AG04450 (cell line): ENCODE results near the gene CXADR. TPM values are rescaled to one million over a fixed set of nuclear protein-coding genes. Genes with fewer than 3 reads are reported as not detected.

ENCODE experiments used
- CTCF ChIA-PET: fragments of 300-600, 350-600 bp; formaldehyde crosslinking; extraction: SDS; loops from one replicate; lab custom pipeline; 2022; ENCODE audit warnings: antibody characterized with exemption, inconsistent platforms; lab: Charles Lee
- POLR2A ChIA-PET: fragments of 350-600 bp; formaldehyde crosslinking; extraction: SDS; loops from one replicate; lab custom pipeline; 2021; ENCODE audit warnings: antibody characterized with exemption, inconsistent platforms; lab: Yijun Ruan, JAX
- DNase-seq: peaks from one replicate; pipeline ENCODE4 v3.0.0-alpha.2; 2011; ENCODE audit warnings: low read depth, low spot score
- H3K27ac ChIP-seq: one replicate; pipeline ENCODE4 v1.5.1; 2012; ENCODE audit warnings: low read depth, low read length, control low read depth
- H3K27me3 ChIP-seq: one replicate; pipeline ENCODE4 v1.6.0; 2012; ENCODE audit warnings: low read length; ENCODE audit not compliant: control insufficient read depth, insufficient read depth
- H3K4me3 ChIP-seq: 2 replicates; pipeline ENCODE4 v1.5.1; 2011; ENCODE audit warnings: mild to moderate bottlenecking, low read depth, low read length, control low read depth
- H3K9me3 ChIP-seq: 2 replicates; pipeline ENCODE4 v1.5.1; 2012; ENCODE audit warnings: low read length; ENCODE audit not compliant: control insufficient read depth, insufficient read depth
- polyA plus RNA-seq: library from polyadenylated mRNA; depleted of rRNA; stranded (reverse); fragments of >200 nt; gene quantifications from 2 replicates; pipeline ENCODE4 v1.2.3, GENCODE V29; 2011
- TF ChIP-seq, protein P1 (sequence below): IDR thresholded peaks from 2 replicates; pipeline ENCODE4 v1.5.1; 2011; ENCODE audit warnings: low read depth, low read length, control low read depth, inconsistent platforms

The CXADR gene
- polyA plus RNA-seq, 1 experiment = 0.99 TPM

- H3K27ac ChIP-seq = no peak overlapping the region
- POLR2A ChIA-PET = no interaction called here
- H3K9me3 ChIP-seq = no peaks in the 10 kb centered on the region
- CTCF ChIA-PET = interaction anchor here (0.6 to 1.6 kb wide), 5 partner anchors 9 to 189 kb away, joined by 3 to 7 read pairs (median 4); no protein-coding TSS in a partner anchor
- no peak overlapping the region for H3K4me3 ChIP-seq
- DNase-seq = no peak
- TF ChIP-seq, protein P1, sequence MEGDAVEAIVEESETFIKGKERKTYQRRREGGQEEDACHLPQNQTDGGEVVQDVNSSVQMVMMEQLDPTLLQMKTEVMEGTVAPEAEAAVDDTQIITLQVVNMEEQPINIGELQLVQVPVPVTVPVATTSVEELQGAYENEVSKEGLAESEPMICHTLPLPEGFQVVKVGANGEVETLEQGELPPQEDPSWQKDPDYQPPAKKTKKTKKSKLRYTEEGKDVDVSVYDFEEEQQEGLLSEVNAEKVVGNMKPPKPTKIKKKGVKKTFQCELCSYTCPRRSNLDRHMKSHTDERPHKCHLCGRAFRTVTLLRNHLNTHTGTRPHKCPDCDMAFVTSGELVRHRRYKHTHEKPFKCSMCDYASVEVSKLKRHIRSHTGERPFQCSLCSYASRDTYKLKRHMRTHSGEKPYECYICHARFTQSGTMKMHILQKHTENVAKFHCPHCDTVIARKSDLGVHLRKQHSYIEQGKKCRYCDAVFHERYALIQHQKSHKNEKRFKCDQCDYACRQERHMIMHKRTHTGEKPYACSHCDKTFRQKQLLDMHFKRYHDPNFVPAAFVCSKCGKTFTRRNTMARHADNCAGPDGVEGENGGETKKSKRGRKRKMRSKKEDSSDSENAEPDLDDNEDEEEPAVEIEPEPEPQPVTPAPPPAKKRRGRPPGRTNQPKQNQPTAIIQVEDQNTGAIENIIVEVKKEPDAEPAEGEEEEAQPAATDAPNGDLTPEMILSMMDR = no peak
- H3K27me3 ChIP-seq = peaks cover 2% of the 10 kb centered on the region
Observed at GRCh38 chr21:17560377-17561025, 47.7 kb downstream of the CXADR start.

DNA sequence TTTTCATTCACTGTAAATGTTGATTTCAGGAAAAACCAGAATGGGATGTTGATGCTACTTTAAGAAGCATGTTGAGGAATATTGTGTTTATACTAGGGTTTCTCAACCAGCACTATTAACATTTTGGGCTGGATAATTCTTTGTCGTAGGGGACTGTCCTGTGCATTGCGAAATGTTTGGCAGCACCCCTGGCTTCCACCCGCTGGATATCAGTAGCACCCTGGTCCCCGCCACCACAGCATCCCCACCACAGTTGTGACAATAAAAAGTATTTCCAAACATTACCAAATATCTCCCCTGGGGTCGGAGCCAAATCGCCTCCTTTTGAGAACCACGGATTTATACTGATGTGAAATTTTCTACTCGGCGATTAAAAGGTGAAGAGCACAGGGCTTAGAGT lies 57.9 kb downstream of the CXADR start:
- CTCF ChIA-PET = interaction anchor here (1.3 to 2.6 kb wide), 2 partner anchors 15 to 16 kb away, joined by 4 to 9 read pairs; no protein-coding TSS in a partner anchor
- H3K4me3 ChIP-seq = no peak overlapping the region
- H3K9me3 ChIP-seq = no peaks in the 10 kb centered on the region
- H3K27ac ChIP-seq = no peak overlapping the region
- TF ChIP-seq, protein P1 = no peak
- DNase-seq = no peak
- POLR2A ChIA-PET = no interaction called here
- peaks cover 3% of the 10 kb centered on the region for H3K27me3 ChIP-seq

DNA sequence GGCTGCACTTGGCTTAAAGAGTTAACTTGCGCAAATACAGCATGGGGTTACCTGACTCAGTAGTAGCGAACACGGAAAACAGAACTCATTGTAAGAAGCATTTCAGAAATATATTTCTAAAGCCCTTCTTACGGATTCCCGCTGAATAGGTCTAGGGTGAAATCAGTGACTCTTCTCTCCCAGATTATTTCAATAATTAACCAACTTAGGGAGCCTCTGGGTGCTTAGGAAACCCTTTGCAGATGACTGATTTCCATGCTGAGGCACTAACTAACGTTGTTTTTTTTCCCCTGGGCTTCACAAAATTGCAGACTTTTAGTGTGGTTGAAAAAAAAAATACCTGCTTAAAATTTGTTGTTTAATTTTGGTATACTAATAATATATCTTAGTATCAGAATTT lies 59.6 kb downstream of the CXADR start:
- POLR2A ChIA-PET = no interaction called here
- H3K9me3 ChIP-seq = no peaks in the 10 kb centered on the region
- TF ChIP-seq, protein P1 = no peak
- CTCF ChIA-PET = no interaction called here
- no peaks in the 10 kb centered on the region for H3K27me3 ChIP-seq
- no peak for DNase-seq
- H3K27ac ChIP-seq = no peak overlapping the region
- H3K4me3 ChIP-seq = no peak overlapping the region

DNA sequence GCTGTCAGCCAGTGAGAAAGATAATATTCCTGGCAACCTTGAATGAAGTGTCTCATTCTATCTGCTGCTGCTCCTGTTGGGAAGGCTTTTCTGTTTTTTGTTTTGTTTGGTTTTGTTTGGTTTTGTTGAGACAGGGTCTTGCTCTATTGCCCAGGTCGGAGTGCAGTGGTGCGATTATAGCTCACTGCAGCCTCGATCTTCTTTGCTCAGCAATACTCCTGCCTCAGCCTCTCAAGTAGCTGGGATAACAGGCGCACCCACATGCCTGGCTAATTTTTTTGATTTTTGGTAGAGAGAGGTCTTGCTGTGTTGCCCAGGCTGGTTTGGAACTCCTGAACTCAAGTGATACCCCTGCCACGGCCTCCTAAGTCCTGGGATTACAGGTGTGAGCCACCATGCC lies 62.2 kb downstream of the CXADR start:
- ChIA-PET CTCF (interaction anchor here (1.8 kb wide), 1 partner anchor 188 kb away, joined by 5 read pairs; no protein-coding TSS in a partner anchor), POLR2A (no interaction called here)

More for the DNA sequence above, 62.2 kb downstream of the CXADR start:
- H3K9me3 ChIP-seq = no peaks in the 10 kb centered on the region
- no peak overlapping the region for H3K4me3 ChIP-seq
- H3K27me3 ChIP-seq = no peaks in the 10 kb centered on the region
- H3K27ac ChIP-seq = no peak overlapping the region
- no peak for DNase-seq
- TF ChIP-seq, protein P1 = no peak
